NCI-H2107 treated with DMSO at 0.1 percent for 48 hours (cell line): ENCODE data around the gene TIMP2.
"Not testable (repeated sequence)": the region's sequence is repeated elsewhere in the genome, so short reads cannot be mapped to it uniquely, and the experiment has no call there.

Source experiments
- DNase-seq: peaks from one replicate; lab custom pipeline; 2025; ENCODE audit not compliant: unreplicated experiment; lab: John Stamatoyannopoulos, UW

TIMP2 gene

DNA sequence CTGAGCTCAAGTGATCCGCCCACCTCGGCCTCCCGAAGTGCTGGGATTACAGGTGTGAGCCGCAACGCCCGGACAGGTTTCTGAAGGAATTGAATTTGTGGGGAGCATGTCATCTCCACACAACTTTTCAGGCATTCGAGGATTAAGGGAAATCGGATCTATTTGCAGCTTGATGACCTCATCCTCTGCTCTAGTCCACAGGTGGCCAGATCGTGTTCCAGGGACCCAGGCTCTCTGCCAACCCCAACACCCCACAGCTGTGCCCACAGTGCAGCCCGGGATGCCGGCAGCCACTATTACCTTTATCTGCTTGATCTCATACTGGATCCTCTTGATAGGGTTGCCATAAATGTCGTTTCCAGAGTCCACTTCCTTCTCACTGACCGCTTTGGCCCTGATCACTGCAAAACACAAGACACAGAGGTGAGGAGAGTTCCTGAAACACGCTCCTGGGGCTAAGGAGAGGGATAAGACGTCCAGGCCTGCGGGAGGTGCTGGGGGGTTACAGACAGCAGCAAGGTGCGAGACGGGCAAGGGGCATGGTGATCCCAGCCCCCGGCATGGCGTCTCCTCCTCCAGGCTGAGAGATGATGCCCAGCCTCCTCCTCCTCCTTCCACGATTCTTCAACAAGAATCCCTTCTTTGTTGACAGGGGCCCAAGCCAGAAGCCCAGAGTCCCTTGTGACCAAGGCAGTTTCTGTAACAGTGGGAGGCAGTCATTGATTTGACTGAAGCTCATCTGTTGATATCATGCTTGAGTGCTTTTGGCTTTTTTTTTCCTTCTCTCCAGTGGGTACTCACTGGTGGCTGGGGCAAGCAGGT lies 51.5 kb downstream of the TIMP2 start:
- DNase-seq: peak; percentile 83

DNA sequence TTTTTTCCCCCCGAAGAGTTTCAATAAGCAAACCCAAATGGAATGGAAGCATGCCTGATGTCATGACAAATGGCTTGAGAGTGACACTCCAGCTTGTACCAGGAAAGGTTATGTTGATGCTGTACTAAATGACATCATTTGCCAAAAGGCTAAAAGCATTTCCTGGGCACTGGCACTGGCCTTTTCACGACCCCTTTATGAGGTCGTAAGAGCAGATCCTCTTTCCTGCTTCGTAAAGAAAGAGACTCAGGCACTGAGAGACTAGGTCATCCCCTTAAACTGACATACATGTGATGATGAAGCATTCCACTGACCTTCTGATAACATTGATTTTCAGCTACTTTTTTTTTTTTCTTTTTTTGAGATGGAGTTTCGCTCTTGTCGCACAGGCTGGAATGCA lies 52.7 kb downstream of the TIMP2 start:
- DNase-seq: no peak

DNA sequence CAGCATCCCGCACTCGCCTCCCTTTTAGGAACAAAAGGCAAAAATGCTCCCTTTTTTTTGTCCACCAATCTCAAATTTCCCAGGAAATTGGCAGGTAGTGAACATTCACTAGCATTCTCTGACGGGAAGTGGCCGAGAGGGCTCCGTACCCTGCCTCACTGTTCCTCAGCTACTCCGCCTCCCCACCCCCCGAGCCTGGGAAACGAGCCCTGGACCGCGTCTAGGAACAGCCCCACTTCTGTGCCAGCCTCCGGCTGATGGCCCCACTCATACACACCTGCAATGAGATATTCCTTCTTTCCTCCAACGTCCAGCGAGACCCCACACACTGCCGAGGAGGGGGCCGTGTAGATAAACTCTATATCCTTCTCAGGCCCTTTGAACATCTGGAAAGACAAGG lies 54.6 kb downstream of the TIMP2 start:
- DNase-seq: no peak

DNA sequence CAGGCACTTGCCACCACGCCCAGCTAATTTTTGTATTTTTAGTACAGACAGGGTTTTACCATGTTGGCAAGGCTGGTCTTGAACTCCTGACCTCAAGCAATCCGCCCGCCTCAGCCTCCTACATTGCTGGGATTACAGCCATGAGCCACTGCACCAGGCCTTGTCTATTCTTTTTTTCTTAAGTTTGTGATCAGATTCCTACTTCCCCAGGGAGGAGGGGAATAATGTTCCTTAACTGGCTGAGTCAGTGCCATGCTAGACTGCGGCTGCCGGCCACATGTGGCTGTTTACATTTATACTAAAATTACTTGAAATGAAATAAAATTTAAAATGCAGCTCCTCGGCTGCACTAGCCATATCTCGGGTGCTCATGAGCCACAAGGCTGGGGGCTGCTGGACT lies 56.8 kb downstream of the TIMP2 start:
- DNase-seq: no peak

DNA sequence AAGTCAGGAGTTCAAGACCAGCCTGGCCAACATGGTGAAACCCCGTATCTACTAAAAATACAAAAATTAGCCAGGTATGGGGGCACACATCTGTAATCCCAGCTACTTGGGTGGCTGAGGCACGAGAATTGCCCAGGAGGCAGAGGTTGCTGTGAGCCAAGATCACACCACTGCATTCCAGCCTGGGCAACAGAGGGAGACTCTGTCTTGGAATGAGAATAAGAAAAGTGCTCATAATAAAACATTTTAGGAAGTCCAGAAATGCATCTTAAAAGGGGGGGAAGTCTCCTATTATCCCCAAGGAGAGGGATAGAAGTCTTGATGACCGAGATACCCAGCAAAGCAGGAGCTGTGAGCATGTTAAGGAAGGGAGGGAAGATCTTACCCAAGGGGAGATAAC lies 58.1 kb downstream of the TIMP2 start:
- DNase-seq: not testable (repeated sequence)

DNA sequence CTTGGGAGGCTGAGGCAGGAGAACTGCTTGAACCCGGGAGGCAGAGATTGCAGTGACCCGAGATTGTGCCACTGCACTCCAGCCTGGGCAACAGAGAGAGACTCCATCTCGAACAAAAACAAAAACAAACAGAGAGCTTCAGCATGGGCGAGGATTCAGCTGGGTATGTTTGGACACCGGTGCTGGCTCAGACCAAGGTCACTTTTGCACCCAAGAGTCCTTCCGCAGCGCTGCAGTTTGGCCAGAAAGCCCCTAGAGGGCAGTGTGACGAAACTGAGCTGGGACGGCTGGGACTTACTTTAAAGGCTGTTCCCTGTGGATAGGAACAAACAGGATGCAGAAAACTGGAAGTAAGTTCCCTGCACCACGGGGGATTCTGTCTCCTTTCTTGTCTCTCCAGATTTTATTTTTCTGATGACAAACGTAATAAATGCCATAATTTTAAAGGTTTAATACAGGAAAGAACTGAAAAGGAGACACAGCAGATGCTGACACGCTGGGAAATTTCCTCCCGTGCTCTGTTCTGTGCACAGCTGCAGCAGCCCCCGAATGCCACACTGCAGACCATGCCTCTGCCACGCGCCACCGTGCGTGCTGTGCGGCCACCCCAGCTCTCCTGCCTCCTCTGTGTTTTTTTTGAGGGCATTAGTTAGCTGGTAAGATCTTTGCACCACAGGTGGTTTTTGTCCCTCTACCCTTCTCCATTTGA lies 59.4 kb downstream of the TIMP2 start:
- DNase-seq: peak; percentile 37

DNA sequence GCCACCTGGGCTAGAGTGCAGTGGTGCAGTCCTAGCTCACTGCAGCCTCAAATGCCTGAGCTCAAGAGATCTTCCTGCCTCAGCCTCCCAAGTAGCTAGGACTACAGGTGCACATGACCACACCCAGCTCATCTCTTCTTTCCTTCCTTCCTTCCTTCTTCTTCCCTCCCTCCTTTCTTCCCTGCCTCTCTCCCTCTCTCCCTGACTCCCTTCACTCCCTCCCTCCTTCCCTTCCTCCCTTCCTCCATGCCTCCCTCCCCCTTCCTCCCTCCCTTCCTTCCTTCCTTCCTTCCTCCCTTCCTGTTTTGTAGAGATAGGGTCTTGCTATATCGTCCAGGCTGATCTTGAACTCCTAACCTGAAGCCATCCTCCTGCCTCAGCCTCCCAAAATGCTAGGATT lies 61.1 kb downstream of the TIMP2 start:
- no peak for DNase-seq

DNA sequence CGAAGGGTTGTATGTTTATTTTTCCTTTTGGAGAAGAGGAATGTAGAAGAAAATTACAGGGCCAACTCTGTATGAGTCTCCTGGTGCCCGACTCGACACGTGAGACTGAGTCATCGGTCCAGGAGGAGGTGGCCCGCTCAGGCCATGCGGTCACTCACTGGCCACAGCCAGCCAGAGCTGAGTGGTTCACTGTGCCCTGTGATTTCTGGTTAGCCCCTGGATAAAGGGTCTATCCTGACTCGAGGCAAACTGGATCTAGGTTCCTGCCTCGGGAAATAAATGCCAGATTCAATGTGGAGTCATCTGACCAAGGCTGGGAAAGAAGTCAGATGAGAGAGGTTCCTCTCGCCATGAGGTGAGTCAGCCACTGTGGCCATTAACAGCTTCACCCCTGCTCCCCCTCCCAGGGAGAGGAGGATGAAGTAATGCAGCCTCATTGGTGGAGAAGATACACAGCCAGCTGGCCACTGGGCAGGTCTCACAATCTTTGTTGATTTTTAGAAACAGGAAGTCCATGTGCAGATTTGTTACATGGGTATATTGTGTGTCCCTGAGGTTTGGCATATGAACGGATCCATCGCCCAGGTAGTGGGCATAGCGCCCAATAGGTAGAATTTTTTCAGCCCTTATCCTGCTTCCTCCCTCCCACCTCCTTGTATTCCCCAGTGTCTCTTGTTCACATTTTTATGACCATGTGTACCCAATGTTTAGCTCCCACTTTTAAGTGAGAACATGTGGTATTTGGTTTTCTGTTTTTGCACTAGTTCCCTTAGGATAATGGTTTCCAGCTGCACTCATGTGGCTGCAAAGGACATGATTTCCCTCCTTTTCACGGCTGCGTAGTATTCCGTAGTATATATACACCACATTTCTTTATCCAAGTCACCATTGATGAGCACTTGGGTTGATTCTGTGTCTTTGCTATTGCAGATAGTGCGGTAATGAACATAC lies 62.8 kb downstream of the TIMP2 start:
- DNase-seq: no peak

DNA sequence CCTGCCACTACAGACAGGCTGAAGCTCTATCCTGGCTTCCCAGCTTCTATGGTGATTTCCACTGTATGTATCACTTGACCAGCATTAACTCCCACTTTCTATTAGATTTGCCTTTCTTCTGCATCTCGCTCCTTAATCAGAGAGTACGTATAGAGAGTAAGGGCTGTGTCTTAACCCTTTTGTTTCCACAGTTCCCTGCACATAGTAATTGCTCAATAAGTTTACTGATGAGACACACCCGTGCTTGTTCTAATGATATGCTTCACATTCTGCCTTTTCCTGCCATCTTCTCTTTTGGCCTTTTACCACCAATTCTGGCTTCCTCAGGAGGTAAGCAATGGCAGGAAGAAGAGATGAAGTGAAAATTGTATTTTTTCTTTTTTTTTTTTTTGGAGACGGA lies 64.0 kb downstream of the TIMP2 start:
- DNase-seq: no peak

DNA sequence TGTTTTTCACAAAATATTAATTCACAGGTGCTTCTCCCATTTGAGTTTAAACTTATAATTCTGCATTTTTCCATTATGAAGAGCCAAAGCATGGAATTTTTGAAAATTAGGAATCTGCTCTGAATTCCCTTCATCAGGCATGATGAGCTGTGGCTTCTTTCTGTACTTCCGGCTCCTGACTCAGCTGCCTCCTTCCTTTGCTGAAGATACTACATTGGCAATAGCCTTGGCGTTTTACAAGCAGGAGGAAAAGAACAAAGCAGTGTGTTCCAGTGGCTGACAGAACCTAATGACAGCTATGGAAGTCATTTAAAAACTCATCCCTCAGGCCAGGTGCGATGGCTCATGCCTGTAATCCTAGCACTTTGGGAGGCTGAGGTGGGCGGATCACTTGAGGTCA lies 66.1 kb downstream of the TIMP2 start:
- no peak for DNase-seq

DNA sequence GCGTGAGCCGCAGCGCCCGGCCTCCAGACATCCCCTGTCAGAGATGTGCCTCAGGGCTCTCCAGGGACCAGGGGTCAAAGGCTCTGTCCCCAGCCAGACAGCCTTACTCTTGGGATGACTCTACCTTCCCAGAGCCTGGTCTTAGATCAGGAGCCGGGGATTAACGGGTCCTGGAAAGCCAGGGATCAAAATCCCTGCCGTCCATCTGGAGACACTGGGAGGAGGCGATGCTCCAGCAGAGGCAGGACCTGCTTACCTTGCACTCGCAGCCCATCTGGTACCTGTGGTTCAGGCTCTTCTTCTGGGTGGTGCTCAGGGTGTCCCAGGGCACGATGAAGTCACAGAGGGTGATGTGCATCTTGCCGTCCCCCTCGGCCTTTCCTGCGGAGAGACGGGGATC lies 67.9 kb downstream of the TIMP2 start:
- no peak for DNase-seq

DNA sequence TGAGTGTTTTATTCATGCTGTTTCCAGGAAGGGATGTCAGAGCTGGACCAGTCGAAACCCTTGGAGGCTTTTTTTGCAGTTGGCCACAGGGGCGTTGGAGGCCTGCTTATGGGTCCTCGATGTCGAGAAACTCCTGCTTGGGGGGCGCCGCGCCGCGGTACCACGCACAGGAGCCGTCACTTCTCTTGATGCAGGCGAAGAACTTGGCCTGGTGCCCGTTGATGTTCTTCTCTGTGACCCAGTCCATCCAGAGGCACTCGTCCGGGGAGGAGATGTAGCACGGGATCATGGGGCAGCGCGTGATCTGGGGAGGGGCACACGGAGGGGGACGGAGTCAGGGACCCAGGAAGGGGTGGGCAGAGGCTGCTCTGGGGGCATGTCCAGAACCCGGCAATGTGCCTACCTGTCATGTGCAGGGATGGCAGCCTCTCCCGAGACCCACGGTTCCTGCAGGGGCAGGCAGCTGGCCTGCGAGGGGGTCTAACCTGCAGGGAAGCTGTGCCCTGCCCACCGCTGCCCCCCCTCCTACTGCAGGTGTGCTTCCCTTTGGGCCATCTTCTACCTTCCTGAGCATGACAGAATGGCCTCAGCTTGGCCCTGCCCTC lies 69.5 kb downstream of the TIMP2 start:
- DNase-seq: no peak

DNA sequence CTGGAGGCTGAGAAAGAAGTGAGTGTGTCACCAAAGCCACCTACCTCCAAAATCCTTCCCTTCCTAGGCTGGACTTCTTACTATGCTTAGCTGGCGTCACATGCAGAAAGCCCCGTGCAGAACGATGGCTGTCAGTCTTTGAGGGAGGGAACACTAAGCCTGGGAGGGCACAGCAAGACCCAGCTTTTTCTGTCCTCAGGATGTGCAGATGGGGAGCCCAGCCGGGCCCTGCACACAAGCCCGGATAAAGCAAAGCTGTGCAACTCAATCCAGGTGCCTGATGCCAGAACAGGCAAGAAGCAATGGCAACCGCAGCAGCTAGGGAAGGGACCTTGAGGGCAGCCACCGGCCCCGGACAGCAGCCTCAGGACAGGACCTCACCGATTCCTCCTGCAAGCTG lies 70.7 kb downstream of the TIMP2 start:
- DNase-seq: no peak

DNA sequence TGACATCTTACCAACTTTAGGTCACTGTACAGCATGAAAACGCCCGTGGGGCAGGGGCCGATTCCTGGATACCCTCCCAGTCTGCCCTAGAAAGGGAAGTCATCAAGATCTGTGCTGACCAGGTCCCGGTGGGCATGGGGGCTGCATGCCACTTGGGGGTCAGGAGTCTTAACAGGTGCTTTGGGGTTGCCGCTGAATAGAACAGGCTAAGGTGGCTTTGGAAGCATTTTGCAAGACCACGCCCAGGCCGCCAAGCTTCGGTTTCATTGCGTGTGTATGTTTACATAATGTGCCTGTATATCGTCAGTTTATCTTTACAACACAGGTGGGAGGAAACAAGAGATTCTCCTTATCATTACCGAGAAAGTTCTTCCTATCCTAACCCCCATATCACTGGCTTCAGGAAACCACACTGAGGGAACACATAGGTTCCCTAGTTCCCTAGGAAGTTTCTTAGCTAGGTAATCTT lies 71.2 kb downstream of the TIMP2 start:
- no peak for DNase-seq

DNA sequence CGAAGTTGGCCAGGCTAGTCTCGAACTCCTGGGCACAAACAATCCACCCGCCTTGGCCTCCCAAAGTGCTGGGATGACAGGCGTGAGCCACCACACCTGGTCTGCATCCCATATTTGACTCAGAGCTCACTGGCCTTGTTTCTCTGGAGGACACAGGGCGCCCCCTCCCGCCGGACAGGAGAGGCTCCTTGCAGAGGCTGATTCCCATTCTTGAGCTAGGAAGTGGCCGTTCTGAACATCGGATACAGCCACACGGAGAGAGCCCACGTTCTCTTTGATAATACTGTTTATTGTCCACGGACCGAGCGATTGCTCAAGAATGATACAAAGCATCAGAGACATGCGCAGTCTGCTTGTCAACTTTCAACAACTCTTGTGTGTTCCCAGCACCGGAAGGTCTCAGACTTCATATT lies 72.5 kb downstream of the TIMP2 start:
- no peak for DNase-seq

DNA sequence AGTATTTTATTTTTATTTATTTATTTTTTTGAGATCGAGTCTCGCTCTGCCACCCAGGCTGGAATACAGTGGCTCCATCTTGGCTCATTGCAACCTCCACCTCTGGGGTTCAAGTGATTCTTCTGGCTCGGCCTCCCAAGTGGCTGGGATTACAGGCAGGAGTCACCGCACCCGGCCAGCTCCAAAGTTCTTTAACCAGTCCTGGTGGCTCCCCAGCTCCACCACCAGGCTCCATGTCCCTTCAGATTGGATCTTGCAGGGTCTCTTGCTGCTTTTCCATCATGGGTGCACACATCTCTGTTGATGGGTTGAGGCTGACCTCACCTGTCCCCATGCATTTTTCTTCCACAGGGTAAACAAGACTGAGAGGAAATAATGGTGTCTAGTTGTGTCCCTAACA lies 76.2 kb downstream of the TIMP2 start:
- no peak for DNase-seq

DNA sequence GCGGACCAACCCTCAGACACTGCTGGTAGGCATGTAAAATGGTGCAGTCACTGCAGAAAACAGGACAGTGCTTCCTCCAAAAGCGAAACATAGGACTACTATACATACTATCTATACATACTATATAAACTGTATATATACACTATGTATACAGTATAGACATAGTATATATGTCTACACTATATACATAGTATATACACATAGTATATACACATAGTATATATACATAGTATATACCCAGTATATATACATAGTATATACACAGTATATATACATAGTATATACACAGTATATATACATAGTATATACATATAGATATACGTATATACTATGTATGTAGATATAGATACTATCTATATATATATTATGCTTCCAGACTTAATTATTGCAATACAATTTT lies 78.1 kb downstream of the TIMP2 start:
- DNase-seq: no peak

DNA sequence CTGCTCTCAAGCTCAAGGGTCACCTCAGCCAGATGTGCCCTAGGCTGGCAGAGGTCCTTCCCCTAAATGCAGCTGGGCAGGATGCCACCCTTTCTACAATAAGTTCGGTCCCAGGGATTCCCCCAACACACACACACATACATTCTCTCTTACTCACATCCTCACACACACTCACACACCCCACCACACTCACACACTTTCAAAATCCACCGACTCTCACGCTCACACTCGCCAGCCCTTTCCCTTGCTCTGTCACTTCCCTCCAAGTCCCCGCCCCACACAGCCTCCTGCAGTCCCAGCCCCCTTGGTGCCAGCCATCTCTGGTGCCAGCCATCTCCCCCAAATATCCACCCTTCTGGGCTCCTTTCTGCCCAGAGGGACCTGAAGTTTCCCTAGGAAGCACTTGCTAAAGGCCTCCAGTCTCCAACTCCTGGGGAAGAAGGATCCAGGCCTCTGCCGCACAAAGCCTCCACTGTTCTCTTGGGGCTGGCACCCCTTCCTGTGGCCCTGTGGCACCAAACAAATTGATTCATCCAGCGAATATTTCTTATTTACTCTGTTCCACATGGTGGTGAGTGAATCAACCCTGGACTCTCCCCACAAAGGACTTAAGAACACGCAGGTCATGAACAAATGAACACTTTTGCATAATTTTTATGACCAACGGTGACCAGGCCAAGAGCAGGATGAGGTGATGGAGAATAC lies 80.7 kb downstream of the TIMP2 start:
- DNase-seq: no peak

DNA sequence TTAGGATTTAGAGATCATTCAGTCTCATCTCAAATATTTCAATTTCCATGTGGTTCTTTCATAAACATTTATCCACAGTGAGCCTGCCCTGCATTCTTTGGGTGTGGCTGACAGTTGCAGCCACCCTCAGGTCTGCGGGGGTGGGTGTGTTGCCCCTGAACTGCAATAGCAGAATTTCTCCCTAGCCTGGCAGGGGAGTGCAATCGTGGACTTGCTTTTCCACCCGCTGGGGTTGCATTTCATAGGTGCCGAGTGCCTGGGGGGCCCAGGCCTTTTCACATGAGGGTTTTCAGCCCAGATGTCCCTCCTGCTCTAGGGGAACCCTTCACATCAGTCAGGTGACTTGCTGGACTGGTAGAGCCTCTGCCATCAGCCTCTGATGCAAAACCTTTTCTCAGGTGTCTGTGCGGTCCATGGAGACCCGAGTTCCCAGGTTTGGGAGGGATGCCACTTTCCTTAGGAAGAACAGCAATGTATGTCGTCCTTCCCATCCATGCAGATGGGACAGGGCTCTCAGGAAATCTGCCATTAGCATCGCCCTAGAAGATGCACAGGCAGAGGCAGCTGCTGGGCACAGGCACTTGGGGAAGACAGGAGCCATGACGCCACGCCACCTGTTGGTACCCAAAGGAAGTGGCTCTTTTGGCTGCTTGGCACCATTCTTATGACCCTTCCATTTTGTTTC lies 82.2 kb downstream of the TIMP2 start:
- DNase-seq: peak; percentile 17
